WTC11 (cell line): ENCODE data around the gene ZC3H12A. TPM values are rescaled to one million over a fixed set of nuclear protein-coding genes. Genes with fewer than 3 reads are reported as not detected.
A peak's percentile ranks its signal among the peaks of the same experiment; 100 is the strongest.

Source experiments
- ATAC-seq: fragments of 200-7000 bp; cut with Tn5 transposase; 2 replicates; pipeline ENCODE4 v1.10.0; 2021; ENCODE audit warnings: mild to moderate bottlenecking, moderate library complexity
- Bru-seq: library from RNA; stranded (reverse); fragments of 400-500 nt; gene quantifications from one replicate; lab custom pipeline; 2021; lab: Mats Ljungman, UMichigan
- CTCF ChIA-PET: fragments of 300-600 bp; sonication (Branson Sonifier 250); formaldehyde crosslinking; loops from one replicate; lab custom pipeline; 2021; ENCODE audit warnings: antibody characterized with exemption; lab: Charles Lee
- POLR2A ChIA-PET: fragments of 350-600 bp; sonication (Branson Sonifier 250); formaldehyde crosslinking; loops from one replicate; lab custom pipeline; 2021; ENCODE audit warnings: antibody characterized with exemption; lab: Charles Lee
- DNase-seq: peaks from one replicate; pipeline ENCODE4 v3.0.0; 2021; ENCODE audit warnings: low spot score
- H3K27ac Mint-ChIP-seq: 2 replicates; pipeline ENCODE4 v1.8.0; 2021; ENCODE audit warnings: mixed read lengths
- H3K27me3 Mint-ChIP-seq: 2 replicates; pipeline ENCODE4 v1.8.0; 2021; ENCODE audit warnings: low read depth, mild to moderate bottlenecking, moderate library complexity, mixed read lengths
- H3K36me3 Mint-ChIP-seq: 2 replicates; pipeline ENCODE4 v1.8.0; 2021; ENCODE audit warnings: mixed read lengths
- H3K4me1 Mint-ChIP-seq: 2 replicates; pipeline ENCODE4 v1.8.0; 2022; ENCODE audit warnings: mixed read lengths
- H3K4me3 Mint-ChIP-seq: 2 replicates; pipeline ENCODE4 v1.8.0; 2021; ENCODE audit warnings: mild to moderate bottlenecking, moderate library complexity, mixed read lengths
- H3K9me3 Mint-ChIP-seq: 2 replicates; pipeline ENCODE4 v1.8.0; 2021; ENCODE audit warnings: mixed read lengths
- ATF2 ChIP-seq: sonication (generic); formaldehyde crosslinking; IDR thresholded peaks from 2 replicates; pipeline ENCODE4 v1.8.1; 2022; ENCODE audit warnings: low read depth, missing genetic modification reagents, borderline replicate concordance
- EMX1 ChIP-seq: fragments of 250-450 bp; sonication (Bioruptor Pico); IDR thresholded peaks from 2 replicates; pipeline ENCODE4 v1.8.0; 2021; ENCODE audit warnings: mild to moderate bottlenecking
- ESRRA ChIP-seq: sonication (generic); formaldehyde crosslinking; IDR thresholded peaks from 2 replicates; pipeline ENCODE4 v1.8.1; 2022; ENCODE audit warnings: mild to moderate bottlenecking, missing genetic modification reagents, borderline replicate concordance
- ETV6 ChIP-seq: sonication (generic); formaldehyde crosslinking; IDR thresholded peaks from 2 replicates; pipeline ENCODE4 v1.8.1; 2022; ENCODE audit warnings: mild to moderate bottlenecking, missing genetic modification reagents
- FOXK1 ChIP-seq: sonication (generic); formaldehyde crosslinking; IDR thresholded peaks from 2 replicates; pipeline ENCODE4 v1.8.0; 2022; ENCODE audit warnings: mild to moderate bottlenecking, moderate library complexity, missing genetic modification reagents
- FOXP1 ChIP-seq: sonication (generic); formaldehyde crosslinking; IDR thresholded peaks from 2 replicates; pipeline ENCODE4 v1.8.0; 2022; ENCODE audit warnings: missing genetic modification reagents, mild to moderate bottlenecking, moderate library complexity, borderline replicate concordance
- GRHL2 ChIP-seq: fragments of 250-450 bp; sonication (Bioruptor Pico); IDR thresholded peaks from 2 replicates; pipeline ENCODE4 v1.8.0; 2022; ENCODE audit warnings: mild to moderate bottlenecking, moderate library complexity; ENCODE audit not compliant: insufficient replicate concordance, severe bottlenecking
- HMGA2 ChIP-seq: fragments of 250-450 bp; sonication (Bioruptor Pico); IDR thresholded peaks from 2 replicates; pipeline ENCODE4 v1.4.0; 2021; ENCODE audit warnings: mild to moderate bottlenecking, moderate library complexity
- MAX ChIP-seq: sonication (generic); formaldehyde crosslinking; IDR thresholded peaks from 2 replicates; pipeline ENCODE4 v1.8.0; 2022; ENCODE audit warnings: mild to moderate bottlenecking, missing genetic modification reagents
- NR2C2 ChIP-seq: sonication (generic); formaldehyde crosslinking; IDR thresholded peaks from 2 replicates; pipeline ENCODE4 v1.8.0; 2022; ENCODE audit warnings: mild to moderate bottlenecking, missing genetic modification reagents
- PREB ChIP-seq: sonication (generic); formaldehyde crosslinking; IDR thresholded peaks from 2 replicates; pipeline ENCODE4 v1.8.1; 2022; ENCODE audit warnings: mild to moderate bottlenecking, missing genetic modification reagents, moderate library complexity, borderline replicate concordance
- SP1 ChIP-seq: sonication (generic); formaldehyde crosslinking; conservative IDR thresholded peaks from 2 replicates; pipeline ENCODE4 v1.8.1; 2022; ENCODE audit warnings: missing genetic modification reagents
- TEAD1 ChIP-seq: sonication (generic); formaldehyde crosslinking; IDR thresholded peaks from 2 replicates; pipeline ENCODE4 v1.8.0; 2022; ENCODE audit warnings: mild to moderate bottlenecking, missing genetic modification reagents
- USF1 ChIP-seq: sonication (generic); formaldehyde crosslinking; IDR thresholded peaks from 2 replicates; pipeline ENCODE4 v1.8.0; 2022; ENCODE audit warnings: mild to moderate bottlenecking, missing genetic modification reagents
- ZNF121 ChIP-seq: sonication (generic); formaldehyde crosslinking; IDR thresholded peaks from 2 replicates; pipeline ENCODE4 v1.8.0; 2023; ENCODE audit warnings: missing genetic modification reagents
- ZNF416 ChIP-seq: fragments of 250-450 bp; sonication (Bioruptor Pico); IDR thresholded peaks from 2 replicates; pipeline ENCODE4 v1.9.0; 2021; ENCODE audit warnings: mild to moderate bottlenecking, inconsistent platforms
- long read RNA-seq, 3 experiments: library from RNA in 1 of 3; library from capped mRNA in 1 of 3; library from polyadenylated mRNA in 1 of 3; unstranded in 2 of 3; stranded (forward) in 1 of 3; transcript quantifications; one replicate each; pipeline ENCODE4 v2.0.0, GENCODE V29; 2021
- total RNA-seq: library from RNA; stranded (reverse); gene quantifications from 3 replicates; pipeline ENCODE4 v1.2.3, GENCODE V29; 2021
- TF ChIP-seq, protein P1 (sequence below): sonication (generic); formaldehyde crosslinking; IDR thresholded peaks from 2 replicates; pipeline ENCODE4 v1.8.1; 2023; ENCODE audit warnings: mild to moderate bottlenecking, moderate library complexity, missing genetic modification reagents
- TF ChIP-seq, protein P2 (sequence below): sonication (generic); formaldehyde crosslinking; IDR thresholded peaks from 2 replicates; pipeline ENCODE4 v1.8.1; 2022; ENCODE audit warnings: mild to moderate bottlenecking, moderate library complexity, missing genetic modification reagents
- TF ChIP-seq, protein P3 (sequence below): sonication (generic); formaldehyde crosslinking; IDR thresholded peaks from 2 replicates; pipeline ENCODE4 v1.8.0; 2022; ENCODE audit warnings: mild to moderate bottlenecking, missing genetic modification reagents
- TF ChIP-seq, protein P4 (sequence below): sonication (generic); formaldehyde crosslinking; IDR thresholded peaks from 2 replicates; pipeline ENCODE4 v1.8.1; 2023; ENCODE audit warnings: mild to moderate bottlenecking, missing genetic modification reagents

The ZC3H12A gene
- total RNA-seq (8.4 to 10.9 TPM (median 9.6 TPM) in 3 replicates), Bru-seq, nascent RNA (percentile 73 among the genes with signal in this experiment)
- long read RNA-seq, experiment 1, transcript ZC3H12A-201 (6 exons, 2,684 nt): major isoform, 14 of 37 reads
- long read RNA-seq, experiment 1, partial matches to known transcripts: 8 of 37 reads
- long read RNA-seq, experiment 1, other reads (novel, unspliced or antisense): 15 of 37 reads
- long read RNA-seq, experiment 2, partial matches to known transcripts: 8 of 13 reads
- long read RNA-seq, experiment 2, other reads (novel, unspliced or antisense): 2 of 13 reads
- long read RNA-seq, experiment 3, partial matches to known transcripts: 0 of 3 reads
- long read RNA-seq, experiment 3, other reads (novel, unspliced or antisense): 2 of 3 reads

DNA sequence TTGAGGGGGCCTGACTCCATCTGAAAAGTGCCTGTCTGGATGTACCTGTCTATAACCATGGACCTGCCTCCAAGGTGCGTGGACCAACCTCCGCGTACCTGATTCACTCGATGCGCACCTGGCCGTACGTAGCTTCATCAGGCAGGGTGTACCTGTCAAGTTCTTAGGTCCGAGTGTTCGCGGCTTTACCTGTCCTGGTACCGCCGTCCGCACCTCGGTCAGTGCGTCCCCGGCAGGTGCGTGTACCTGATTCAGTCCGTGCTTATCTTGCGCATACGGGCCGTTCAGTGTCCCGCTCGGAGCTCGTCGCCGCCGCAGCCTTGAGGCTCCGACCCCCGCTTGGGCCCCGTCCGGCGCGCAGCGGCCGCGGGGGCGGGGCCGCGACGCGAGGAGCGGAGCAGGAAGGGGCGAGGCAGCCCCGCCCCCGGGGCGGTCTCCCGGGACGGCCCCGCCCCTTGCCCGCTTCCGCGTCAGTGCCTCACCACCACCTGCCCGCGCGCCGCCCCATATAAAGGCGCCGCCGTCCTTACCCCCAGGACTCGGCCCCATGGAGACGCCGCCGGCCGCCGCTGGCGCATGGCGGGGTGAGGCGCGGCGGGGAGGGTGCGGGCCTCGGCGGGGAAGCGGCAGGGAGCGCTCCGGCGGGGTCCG is at the start of gene ZC3H12A:
TSS of gene ZC3H12A (plus strand) at position 535 of the 651 bp plus-strand sequence. CDS start 917 bp downstream, outside the sequence.
- ATAC-seq: peak; percentile 67
- H3K36me3 Mint-ChIP-seq: peaks cover 5% of the 10 kb centered on the region
- no peaks in the 10 kb centered on the region for H3K9me3 Mint-ChIP-seq
- TF ChIP-seq, protein P1, sequence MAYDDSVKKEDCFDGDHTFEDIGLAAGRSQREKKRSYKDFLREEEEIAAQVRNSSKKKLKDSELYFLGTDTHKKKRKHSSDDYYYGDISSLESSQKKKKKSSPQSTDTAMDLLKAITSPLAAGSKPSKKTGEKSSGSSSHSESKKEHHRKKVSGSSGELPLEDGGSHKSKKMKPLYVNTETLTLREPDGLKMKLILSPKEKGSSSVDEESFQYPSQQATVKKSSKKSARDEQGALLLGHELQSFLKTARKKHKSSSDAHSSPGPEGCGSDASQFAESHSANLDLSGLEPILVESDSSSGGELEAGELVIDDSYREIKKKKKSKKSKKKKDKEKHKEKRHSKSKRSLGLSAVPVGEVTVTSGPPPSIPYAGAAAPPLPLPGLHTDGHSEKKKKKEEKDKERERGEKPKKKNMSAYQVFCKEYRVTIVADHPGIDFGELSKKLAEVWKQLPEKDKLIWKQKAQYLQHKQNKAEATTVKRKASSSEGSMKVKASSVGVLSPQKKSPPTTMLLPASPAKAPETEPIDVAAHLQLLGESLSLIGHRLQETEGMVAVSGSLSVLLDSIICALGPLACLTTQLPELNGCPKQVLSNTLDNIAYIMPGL (CRISPR knock-in tag): peak; percentile 30; the same call in 1 of the 2 replicates
- TF ChIP-seq ESRRA (CRISPR knock-in tag) (0 out of 2 replicates have a peak, but pooled peaks have one; percentile 11), FOXK1 (CRISPR knock-in tag) (peak; percentile 62; the same call in 1 of the 2 replicates), PREB (CRISPR knock-in tag) (no peak), ZNF121 (CRISPR knock-in tag) (no peak), GRHL2 (CRISPR knock-in tag) (no peak), ETV6 (CRISPR knock-in tag) (peak; percentile 54), SP1 (CRISPR knock-in tag) (peak; percentile 90), FOXP1 (CRISPR knock-in tag) (0 out of 2 replicates have a peak, but pooled peaks have one; percentile 31)
- TF ChIP-seq, protein P2, sequence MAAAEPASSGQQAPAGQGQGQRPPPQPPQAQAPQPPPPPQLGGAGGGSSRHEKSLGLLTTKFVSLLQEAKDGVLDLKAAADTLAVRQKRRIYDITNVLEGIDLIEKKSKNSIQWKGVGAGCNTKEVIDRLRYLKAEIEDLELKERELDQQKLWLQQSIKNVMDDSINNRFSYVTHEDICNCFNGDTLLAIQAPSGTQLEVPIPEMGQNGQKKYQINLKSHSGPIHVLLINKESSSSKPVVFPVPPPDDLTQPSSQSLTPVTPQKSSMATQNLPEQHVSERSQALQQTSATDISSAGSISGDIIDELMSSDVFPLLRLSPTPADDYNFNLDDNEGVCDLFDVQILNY: peak; percentile 31; the same call in 1 of the 2 replicates
- TF ChIP-seq, protein P3, sequence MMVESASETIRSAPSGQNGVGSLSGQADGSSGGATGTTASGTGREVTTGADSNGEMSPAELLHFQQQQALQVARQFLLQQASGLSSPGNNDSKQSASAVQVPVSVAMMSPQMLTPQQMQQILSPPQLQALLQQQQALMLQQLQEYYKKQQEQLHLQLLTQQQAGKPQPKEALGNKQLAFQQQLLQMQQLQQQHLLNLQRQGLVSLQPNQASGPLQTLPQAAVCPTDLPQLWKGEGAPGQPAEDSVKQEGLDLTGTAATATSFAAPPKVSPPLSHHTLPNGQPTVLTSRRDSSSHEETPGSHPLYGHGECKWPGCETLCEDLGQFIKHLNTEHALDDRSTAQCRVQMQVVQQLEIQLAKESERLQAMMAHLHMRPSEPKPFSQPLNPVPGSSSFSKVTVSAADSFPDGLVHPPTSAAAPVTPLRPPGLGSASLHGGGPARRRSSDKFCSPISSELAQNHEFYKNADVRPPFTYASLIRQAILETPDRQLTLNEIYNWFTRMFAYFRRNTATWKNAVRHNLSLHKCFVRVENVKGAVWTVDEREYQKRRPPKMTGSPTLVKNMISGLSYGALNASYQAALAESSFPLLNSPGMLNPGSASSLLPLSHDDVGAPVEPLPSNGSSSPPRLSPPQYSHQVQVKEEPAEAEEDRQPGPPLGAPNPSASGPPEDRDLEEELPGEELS: peak; percentile 11; the same call in 1 of the 2 replicates
- peaks cover 23% of the 10 kb centered on the region for H3K27me3 Mint-ChIP-seq
- peak within 1 kb of the TSS; percentile 73 for H3K4me3 Mint-ChIP-seq
- H3K4me1 Mint-ChIP-seq: peaks cover 57% of the 10 kb centered on the region
- ChIA-PET CTCF (interaction anchor here (0.9 to 6.4 kb wide), 8 partner anchors 8 to 218 kb away, joined by 3 to 109 read pairs (median 5); partner anchors contain the start of genes CDCA8 and MEAF6), POLR2A (interaction anchor here (0.6 to 2.7 kb wide), 7 partner anchors 10 to 1586 kb away, joined by 3 to 13 read pairs (median 3); partner anchors contain the start of gene MEAF6)
- DNase-seq: peak; percentile 83
- peak within 1 kb of the TSS; percentile 27; the same call in 1 of the 2 replicates for H3K27ac Mint-ChIP-seq

GRCh38 chr1:37425221-37425620 is 49.2 kb upstream of the ZC3H12A start:
- no peak for ATAC-seq
- ChIA-PET POLR2A (no interaction called here), CTCF (interaction anchor here (1.0 to 2.8 kb wide), 4 partner anchors 9 to 62 kb away, joined by 3 to 20 read pairs (median 4); no protein-coding TSS in a partner anchor)
- Mint-ChIP-seq H3K4me3 (no peak overlapping the region), H3K9me3 (no peaks in the 10 kb centered on the region), H3K4me1 (peaks cover 5% of the 10 kb centered on the region), H3K27ac (no peak overlapping the region), H3K27me3 (no peaks in the 10 kb centered on the region; the same call in 1 of the 2 replicates), H3K36me3 (no peaks in the 10 kb centered on the region)
- DNase-seq: no peak
- TF ChIP-seq HMGA2 (CRISPR knock-in tag) (no peak), EMX1 (CRISPR knock-in tag) (no peak), MAX (CRISPR knock-in tag) (no peak), ATF2 (CRISPR knock-in tag) (no peak), USF1 (CRISPR knock-in tag) (no peak), ZNF416 (CRISPR knock-in tag) (no peak), NR2C2 (no peak), TEAD1 (no peak)
- TF ChIP-seq, protein P4, sequence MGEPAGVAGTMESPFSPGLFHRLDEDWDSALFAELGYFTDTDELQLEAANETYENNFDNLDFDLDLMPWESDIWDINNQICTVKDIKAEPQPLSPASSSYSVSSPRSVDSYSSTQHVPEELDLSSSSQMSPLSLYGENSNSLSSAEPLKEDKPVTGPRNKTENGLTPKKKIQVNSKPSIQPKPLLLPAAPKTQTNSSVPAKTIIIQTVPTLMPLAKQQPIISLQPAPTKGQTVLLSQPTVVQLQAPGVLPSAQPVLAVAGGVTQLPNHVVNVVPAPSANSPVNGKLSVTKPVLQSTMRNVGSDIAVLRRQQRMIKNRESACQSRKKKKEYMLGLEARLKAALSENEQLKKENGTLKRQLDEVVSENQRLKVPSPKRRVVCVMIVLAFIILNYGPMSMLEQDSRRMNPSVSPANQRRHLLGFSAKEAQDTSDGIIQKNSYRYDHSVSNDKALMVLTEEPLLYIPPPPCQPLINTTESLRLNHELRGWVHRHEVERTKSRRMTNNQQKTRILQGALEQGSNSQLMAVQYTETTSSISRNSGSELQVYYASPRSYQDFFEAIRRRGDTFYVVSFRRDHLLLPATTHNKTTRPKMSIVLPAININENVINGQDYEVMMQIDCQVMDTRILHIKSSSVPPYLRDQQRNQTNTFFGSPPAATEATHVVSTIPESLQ (CRISPR knock-in tag): no peak
